HEK293T (cell line): ENCODE data around the gene ARMC8.

Experiments
- CTBP1 ChIP-seq: fragments of 450-650 bp; IDR thresholded peaks from 2 replicates; pipeline ENCODE4 v1.6.1; 2016; ENCODE audit warnings: borderline replicate concordance
- FOXA1 ChIP-seq: fragments of 450-650 bp; IDR thresholded peaks from 2 replicates; pipeline ENCODE4 v1.6.1; 2016; ENCODE audit warnings: mild to moderate bottlenecking
- FOXK2 ChIP-seq: fragments of 450-650 bp; IDR thresholded peaks from 2 replicates; pipeline ENCODE4 v1.6.1; 2016; ENCODE audit warnings: mild to moderate bottlenecking
- HDGF ChIP-seq: fragments of 450-650 bp; IDR thresholded peaks from 2 replicates; pipeline ENCODE4 v1.6.1; 2017; ENCODE audit warnings: antibody characterized with exemption, borderline replicate concordance
- LEF1 ChIP-seq: fragments of 450-650 bp; IDR thresholded peaks from 2 replicates; pipeline ENCODE4 v1.6.1; 2017; ENCODE audit warnings: mild to moderate bottlenecking, borderline replicate concordance
- SP1 ChIP-seq: fragments of 450-650 bp; IDR thresholded peaks from 2 replicates; pipeline ENCODE4 v1.6.1; 2017
- SUZ12 ChIP-seq: fragments of 450-650 bp; IDR thresholded peaks from 2 replicates; pipeline ENCODE4 v1.6.1; 2016; ENCODE audit warnings: mild to moderate bottlenecking
- ZNF384 ChIP-seq: fragments of 450-650 bp; IDR thresholded peaks from 2 replicates; pipeline ENCODE4 v1.6.1; 2016

DNA sequence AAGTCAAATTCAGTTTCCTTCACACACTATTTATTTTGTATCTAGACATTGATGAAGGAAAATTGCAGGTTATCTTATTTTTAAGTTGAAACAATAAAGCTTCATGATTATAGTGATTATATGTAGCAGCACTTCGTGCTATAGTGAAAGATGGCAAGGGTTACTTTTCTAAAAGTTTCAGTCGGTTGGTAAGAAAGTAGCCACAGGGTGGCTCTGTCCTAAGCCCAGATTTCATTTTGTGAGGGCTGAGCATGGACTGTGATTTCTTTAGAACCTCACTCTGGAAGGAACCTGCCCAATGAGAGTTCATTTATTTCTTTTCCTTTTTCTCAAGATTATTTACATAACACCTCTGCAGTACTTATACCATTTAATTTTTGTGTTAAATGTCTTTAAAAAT lies 76.0 kb downstream of the ARMC8 start:
- TF ChIP-seq FOXK2, result no peak
- no peak for TF ChIP-seq SUZ12
- TF ChIP-seq CTBP1, result no peak
- TF ChIP-seq HDGF, result no peak
- no peak for TF ChIP-seq ZNF384
- no peak for TF ChIP-seq LEF1
- no peak for TF ChIP-seq FOXA1
- no peak for TF ChIP-seq SP1
